HK-2 (cell line): ENCODE results near the gene WFDC8.

Source experiments
- DNase-seq: peaks from one replicate; pipeline ENCODE4 v3.0.0-alpha.2; 2018; ENCODE audit not compliant: unreplicated experiment

Gene WFDC8

DNA sequence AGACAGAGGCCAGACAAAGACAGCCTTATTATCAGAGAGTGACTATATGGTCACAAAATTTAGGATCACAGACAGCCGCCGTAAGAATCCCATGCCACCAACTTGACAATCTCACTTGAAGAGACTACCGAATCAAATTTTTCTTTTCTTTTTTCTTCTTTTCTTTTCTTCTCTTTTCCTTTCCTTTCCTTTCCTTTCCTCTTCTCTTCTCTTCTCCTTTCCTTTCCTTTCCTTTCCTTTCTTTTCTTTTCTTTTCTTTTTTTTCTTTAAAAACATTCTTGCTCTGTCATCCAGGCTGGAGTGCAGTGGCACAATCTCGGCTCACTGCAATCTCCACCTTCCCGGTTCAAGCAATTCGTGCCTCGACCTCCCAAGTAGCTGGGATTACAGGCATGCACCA lies 30.7 kb downstream of the WFDC8 start:
- DNase-seq, result no peak

DNA sequence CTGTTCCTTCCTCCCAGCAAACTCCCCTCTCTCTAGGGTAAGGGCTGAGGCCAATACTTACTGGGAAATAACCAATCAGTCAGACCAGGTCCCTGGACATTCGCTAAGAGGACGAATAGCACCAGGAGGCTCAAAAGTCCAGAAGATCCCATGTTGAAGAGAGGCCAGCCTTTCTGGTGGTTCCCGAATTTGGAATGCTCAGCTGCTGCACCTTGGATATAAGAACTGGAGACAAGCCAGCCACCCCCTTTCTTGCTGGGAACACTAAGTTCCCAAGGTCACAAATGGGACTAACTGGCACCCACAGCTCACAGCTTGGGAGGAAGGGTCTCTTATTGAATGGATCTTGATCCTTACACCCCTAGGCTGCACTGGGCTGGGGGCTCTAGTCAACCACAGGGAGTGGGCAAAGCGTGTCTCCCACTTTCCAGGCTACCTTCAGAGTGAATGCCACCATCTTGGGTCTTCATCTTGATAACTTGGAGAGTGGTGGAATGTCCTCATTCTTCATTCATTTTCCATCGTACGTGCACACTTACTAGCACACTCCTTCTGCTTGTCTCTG lies 31.8 kb downstream of the WFDC8 start, which contains the start of gene EPPIN:
EPPIN (minus strand) TSS at position 196 of the 565 bp plus-strand sequence; CDS start at position 152, 44 bp downstream.
- DNase-seq, result no peak

DNA sequence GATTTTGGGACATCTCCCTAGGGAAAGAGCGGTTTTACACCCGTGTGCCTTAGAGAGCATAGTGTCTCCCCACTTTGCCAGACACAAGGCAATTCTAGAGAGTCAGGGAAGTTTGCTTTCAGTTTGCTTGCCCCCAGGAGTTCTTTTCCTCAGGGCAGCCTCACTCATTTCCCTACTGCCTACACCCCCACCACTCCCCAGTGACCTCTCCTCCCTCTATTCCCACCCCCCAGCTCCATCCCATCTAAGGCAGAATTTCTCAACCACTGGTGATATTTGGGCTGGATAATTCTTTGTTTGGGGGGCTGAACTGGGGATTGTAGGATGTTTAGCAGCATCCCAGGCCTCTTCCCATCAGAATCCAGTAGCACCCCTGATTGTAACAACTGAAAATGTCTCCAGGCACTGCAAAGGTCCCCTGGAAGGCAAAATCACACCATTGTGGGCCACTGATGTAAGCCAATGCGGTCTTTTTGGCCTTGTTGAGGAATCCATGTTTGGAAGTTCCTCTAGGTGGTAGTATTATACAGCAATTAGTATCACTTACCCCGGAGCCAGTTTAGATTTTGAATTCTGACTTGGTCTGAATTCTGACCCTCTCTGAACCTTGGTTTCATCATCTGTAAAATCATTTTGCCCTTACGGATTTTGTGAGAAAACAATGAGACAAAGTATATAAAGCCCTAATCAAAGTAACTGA lies 33.2 kb downstream of the WFDC8 start:
- no peak for DNase-seq

DNA sequence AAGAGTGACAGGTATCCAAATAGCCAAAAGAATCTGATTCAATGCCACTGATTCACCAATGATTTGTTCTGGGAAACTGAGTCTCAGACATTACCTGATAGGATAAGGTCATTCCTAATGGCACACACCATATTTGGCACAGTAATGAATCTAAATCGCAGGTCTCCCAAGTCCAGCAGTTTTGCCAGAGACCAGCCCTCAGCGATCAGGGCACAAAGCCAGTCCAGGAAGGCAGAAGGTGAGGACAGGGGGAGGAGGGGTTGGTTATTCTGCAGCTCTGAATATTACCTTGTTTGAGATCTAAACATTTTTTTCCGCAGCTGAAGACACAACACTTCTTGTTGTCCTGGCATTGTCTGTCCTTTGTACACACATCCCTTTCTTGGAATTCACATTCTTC lies 33.7 kb downstream of the WFDC8 start:
- no peak for DNase-seq

DNA sequence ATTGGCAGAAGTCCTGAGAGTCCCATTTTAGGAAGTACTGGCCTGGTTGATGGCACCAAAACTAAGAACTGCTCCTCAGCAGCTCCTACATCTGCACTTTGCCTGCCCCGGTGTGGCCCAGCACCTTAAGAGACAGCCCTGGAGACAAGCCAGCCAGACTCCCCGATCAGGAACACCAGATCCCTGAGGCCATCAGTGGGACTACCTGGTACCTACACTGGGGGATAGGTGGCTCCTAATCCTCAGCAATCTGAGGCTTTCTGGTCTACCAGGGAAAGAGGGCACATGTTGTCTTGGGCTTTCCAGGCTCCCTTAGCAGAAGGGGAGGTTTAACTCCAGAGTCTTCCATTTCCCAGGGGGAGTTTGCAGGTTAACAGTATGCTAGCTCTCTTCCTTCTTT lies 39.7 kb downstream of the WFDC8 start, which contains the start of gene WFDC6:
WFDC6 (minus strand) TSS at position 101 of the 400 bp plus-strand sequence; CDS start at position 26, 75 bp downstream.
- no peak for DNase-seq

DNA sequence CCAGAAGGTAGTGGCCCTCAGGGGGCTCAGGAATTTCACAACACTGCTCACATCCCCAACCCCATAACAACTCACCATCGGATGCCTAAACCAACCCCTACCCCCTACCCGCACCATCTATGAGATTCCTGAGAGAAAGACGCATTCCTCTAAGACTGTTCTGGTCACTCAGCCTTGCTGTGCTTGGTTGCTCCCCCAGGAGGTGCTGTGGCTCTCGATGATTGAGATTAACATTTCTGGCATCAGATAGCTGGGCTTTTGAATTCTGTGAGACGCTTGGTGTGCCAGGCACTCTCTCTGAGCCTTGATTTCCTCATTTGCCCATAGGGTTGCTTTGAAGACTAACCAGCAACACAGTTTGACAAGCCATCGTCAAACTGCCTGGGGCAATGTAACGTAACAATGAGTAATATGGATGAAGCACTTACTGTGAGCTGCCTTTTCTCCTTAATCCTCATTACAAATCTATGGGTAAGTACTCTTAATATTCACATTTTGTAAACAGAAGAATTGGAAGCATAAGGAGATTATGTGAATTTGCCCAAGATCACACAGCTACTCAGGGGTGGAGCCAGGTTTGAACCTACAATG lies 40.8 kb downstream of the WFDC8 start:
- DNase-seq, result no peak

DNA sequence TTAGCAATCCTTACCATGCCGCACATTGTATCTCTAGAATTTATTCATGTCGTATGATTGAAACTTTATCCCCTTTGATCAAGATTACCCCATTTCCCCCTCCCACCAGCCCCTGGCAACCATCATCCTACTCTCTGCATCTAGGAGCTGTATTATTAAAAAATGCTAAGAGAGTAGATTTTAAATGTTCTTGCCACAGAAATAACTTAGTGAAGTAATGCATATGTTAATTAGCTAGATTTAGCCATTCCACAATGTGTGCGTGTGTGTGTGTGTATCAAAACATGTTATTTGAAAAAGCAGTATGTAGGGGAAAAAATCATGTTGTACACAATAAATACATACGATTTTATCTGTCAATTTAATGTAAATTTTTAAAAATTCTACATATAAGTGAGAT lies 51.8 kb downstream of the WFDC8 start:
- DNase-seq, result no peak

DNA sequence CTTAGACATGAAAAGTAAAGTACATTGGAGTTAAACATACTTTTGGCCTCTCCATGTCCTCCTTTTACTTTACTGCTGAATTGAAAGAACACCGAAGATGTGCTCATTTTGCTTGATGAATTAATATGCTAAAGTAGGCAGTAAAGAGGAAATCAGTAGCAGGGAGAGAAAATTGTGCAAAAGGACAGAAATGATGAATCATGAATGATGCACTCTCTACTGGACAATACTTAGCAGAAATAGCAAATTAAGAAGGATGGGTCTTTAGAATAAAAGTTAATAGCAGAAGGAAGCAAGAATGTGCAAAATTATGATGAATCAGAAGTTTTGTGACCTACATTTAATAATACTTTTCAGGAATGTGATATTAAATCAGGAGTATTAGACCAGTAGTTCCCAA lies 55.3 kb downstream of the WFDC8 start:
- DNase-seq, result no peak

DNA sequence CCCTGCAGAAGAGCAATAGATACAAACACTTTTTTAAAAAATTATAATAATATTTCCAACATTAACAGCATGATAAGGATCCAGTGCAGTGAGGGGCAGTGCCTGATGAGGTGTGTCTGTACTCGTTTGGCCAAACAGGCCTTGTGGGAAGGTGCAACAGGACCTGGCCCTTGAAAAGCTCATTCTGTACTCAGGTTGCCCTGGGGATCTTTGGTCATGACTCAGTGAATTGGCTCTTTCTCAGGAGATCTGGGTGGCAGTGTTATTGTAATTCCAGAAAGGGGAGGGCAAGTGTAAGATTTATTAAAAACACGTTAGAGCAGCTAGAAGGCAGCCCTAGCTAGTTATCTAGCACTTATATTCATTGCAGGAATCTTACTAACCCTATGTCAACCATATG lies 60.8 kb downstream of the WFDC8 start:
- DNase-seq, result no peak

DNA sequence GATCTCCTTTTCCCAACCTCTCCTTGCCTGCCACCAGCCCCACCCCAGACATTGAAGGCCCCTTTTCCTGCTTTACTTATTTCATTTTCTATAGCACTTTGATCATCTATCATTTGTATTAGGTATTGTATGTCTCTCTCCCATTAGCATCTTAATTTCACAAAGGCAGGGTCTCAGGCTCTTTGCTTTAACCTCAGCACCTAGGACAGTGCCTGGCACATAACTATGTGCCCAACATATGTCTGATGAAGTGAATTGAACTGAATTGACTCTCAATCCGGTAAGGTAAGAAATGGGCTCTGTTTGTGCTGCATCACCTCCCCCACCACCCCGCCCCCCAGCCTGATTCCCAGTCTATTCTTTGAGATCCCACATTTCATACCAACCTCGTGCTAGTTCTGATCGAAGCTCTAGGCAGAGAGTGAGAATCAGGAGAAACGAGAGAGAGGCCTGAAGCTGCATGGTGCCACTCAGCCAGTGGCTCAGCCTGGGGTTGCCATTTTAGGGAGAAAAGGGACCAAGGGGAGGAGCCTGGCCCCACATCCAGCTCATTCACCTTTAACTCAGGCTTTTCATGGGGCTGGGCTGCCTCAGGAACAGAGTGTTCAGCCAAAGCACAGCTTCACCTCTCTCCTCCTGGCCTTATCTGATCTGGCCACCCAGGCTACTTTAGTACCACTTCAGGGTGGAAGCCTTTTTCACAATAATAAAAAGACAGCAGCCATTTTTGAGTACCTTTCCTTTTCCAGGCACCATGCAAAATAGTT lies 63.8 kb downstream of the WFDC8 start, which contains the start of gene SPINT3:
SPINT3 (minus strand) TSS at position 476 of the 767 bp plus-strand sequence; CDS start at position 462, 14 bp downstream.
- no peak for DNase-seq

DNA sequence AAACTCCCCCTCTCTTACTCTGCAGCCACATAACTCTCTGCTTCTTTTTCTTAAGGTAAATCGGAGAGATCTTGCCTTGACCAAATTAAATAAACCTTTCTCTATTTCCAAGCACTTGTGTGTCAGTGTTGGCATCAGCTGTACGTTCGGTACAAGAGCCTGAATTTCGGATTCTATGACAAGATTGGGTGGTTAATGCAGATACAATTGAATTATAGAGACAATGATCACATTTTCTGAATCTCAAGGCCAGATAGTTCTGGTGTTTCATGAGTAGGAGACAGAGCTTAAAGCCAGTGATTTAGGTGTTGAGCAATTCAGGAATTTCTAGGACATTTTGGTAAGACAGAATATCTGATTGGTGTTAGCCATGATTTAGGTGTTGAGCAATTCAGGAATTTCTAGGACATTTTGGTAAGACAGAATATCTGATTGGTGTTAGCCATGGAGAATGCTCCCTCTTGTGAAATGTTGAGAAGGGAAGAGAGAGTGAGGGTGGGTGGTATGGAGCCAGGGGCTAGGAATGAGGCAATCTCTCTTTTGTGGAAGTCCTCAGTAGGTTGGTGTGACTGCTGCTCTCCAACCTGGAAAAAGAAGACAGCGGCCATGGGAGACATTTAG lies 68.7 kb downstream of the WFDC8 start:
- DNase-seq, result no peak

DNA sequence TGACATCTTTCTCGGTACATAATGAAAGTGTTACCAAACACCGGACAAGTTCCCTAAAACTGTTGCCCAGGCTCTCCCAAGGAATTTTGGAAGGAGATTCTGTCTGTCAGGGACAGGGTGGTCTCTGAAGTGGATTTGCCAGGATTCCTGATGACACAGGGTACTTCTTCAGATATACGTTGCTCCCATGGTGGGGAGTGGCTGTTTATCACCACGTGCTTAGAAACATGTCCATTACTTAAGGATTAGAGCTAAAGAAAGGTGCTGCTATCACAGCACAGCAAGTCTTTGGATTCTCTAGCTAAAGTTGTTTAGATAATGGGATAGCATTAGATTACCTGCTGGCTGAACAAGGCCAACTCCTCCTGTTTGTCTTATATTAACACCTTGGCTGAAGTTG lies 70.0 kb downstream of the WFDC8 start:
- no peak for DNase-seq

DNA sequence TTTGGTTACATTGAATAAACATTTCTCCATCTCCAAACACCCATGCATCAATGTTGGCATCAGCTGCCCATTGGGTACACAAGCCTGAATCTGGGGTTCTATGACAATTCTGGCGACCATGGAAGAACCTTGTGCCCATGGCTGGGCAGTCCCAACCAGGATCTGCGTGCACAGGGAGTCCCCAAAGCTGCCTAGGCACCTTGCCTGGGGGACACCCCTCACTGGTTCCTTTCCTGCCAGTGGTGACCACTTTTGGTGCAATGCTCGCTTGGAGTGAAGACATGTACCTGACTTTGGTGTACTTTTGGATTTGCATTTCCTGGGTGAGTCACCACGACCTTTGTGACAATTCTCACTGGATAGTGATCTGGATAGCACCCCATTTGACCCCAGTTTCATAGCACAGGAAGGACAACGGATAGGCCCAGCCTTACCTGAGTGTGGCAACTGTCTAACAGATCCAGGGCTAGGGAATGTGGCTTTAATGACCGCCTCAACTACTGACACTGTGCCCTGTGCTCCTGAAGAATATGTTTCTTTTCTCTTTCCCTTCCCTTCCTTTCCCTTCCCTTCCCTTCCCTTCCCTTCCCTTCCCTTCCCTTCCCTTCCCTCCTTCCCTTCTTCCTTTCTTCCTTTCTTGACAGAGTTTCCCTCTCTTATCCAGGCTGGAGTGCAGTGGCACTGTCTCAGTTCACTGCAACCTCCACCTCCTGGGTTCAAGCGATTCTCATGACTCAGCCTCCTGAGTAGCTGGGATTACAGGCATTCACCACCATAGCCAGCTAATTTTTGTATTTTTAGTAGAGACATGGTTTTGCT lies 70.8 kb downstream of the WFDC8 start:
- no peak for DNase-seq

DNA sequence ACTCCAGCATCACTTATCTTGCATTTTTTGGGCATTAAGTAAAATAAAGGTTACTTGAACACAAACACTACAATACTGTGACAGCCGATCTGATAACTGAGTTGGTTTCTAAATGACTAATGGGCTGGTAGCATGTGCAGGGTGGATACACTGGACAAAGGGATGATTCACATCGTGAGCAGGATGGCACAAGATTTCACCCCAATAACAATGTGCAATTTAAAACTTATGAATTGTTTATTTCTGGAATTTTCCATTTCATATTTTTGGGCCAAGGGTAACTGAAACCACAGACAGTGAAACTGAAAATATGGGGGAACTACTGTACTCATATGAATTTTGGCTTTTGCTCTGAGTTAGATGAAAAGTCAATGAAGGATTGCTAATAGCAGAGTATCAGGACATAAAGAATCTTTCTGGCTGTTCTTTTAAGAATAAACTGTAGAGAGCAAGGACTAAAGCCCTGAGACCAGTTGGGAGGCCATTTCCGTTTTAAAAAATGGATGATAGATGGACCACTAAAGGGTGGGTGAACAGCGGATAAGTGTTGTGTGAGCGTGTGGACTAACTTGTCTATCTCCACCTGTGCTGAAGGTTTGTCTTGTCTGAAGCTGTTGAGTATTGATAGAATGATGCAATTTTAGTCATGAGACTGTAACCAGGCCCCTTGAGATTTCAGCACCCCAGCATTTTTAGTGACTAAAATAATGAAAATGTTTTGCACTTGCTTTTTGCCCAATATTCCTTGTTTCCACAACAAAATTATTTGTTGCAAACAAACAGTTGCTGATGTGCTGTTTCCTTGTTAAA lies 71.9 kb downstream of the WFDC8 start:
- no peak for DNase-seq

DNA sequence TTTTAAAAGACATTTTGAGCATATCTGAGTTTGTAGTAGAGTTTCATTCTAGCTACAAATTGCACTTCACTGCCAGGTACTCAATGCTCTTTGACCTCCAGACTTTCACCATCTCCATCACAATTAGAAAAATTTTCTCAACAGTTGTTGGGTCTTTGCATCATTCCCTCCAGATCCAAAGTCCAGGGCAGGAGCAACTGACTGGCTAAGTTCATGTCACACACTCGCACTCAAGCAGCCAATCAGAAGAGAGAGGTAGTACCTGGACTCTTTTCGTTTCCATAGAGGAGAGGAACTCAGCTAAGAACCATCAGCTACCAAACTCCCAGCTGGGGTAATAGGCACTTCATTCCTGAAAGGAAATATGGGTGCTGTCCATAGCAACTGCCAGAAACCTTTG lies 72.7 kb downstream of the WFDC8 start:
- no peak for DNase-seq

DNA sequence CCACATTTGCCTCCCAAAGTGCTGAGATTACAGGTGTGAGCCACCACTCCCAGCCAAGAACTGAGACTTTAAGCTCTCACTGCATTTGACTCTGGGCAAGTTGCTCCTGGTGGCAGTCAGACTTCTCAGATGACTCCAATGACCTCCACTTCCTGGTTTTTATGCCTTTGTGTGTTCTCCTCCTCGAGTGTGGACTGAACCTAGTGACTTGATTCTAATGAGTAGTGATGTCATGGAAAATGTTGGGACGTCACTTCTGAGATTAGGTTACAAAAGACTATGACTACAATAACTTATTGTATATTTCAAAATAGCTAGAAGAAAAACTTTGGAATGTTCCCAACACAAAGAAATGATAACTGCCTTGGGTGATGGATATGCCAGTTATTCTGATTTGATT lies 75.7 kb downstream of the WFDC8 start:
- DNase-seq, result no peak

DNA sequence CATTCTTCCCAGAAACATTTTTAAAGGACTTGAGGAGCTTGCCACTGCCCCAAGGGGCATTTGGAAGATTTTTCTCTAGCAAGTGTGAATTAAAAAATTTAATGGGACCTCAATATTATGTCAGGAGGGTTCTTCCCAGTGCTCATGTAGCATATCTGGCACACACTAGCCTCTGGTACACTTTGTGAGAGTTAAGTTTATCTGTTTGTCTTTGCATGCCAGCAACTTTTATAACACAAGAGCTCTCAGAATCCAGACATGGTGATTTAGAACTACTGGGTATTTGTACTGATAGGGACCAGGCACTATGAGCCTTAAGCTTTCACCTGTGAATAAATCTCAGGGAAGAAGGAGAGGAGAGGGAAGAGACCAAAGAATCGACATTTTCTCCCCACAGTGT lies 76.5 kb downstream of the WFDC8 start:
- DNase-seq, result no peak
